Activated CD8-positive, alpha-beta T cell treated with anti-CD3 and anti-CD28 coated beads for 36 hours (primary cell): ENCODE results near the gene COA6. TPM values are rescaled to one million over a fixed set of nuclear protein-coding genes. Genes with fewer than 3 reads are reported as not detected.
"Not testable (repeated sequence)": the region's sequence is repeated elsewhere in the genome, so short reads cannot be mapped to it uniquely, and the experiment has no call there.

ENCODE experiments used
- ATAC-seq: fragments of 200-7000 bp; cut with Tn5 transposase; one replicate; pipeline ENCODE4 v1.10.0; 2021; ENCODE audit warnings: mild to moderate bottlenecking, moderate library complexity
- CTCF ChIA-PET: fragments of 350-600 bp; sonication (Branson Sonifier 250); formaldehyde crosslinking; loops from one replicate; lab custom pipeline; 2021; ENCODE audit warnings: antibody characterized with exemption; lab: Charles Lee
- POLR2A ChIA-PET: fragments of 350-600 bp; sonication (Branson Sonifier 250); formaldehyde crosslinking; loops from one replicate; lab custom pipeline; 2021; ENCODE audit warnings: antibody characterized with exemption; lab: Charles Lee
- DNase-seq: peaks from one replicate; pipeline ENCODE4 v3.0.0-alpha.2; 2020
- H3K27ac Mint-ChIP-seq: one replicate; pipeline ENCODE4 v1.8.0; 2021; ENCODE audit warnings: mild to moderate bottlenecking, mixed read lengths
- H3K27me3 Mint-ChIP-seq: one replicate; pipeline ENCODE4 v1.8.0; 2021; ENCODE audit warnings: mixed read lengths
- H3K36me3 Mint-ChIP-seq: one replicate; pipeline ENCODE4 v1.8.0; 2021; ENCODE audit warnings: low read depth, mixed read lengths
- H3K4me1 Mint-ChIP-seq: one replicate; pipeline ENCODE4 v1.8.0; 2021; ENCODE audit warnings: low read depth, mixed read lengths
- H3K4me3 Mint-ChIP-seq: one replicate; pipeline ENCODE4 v1.8.0; 2021; ENCODE audit warnings: mild to moderate bottlenecking, moderate library complexity, mixed read lengths
- H3K9me3 Mint-ChIP-seq: one replicate; pipeline ENCODE4 v1.8.0; 2021; ENCODE audit warnings: mixed read lengths
- CTCF ChIP-seq: fragments of 200-600 bp; IDR thresholded peaks from one replicate; pipeline ENCODE4 v1.8.0; 2022; ENCODE audit warnings: antibody characterized with exemption, mild to moderate bottlenecking
- intact Hi-C: fragments of 100-400 bp; cut with micrococcal nuclease; formaldehyde crosslinking; loops from one replicate; pipeline ENCODE4 v1.10.0; 2022
- total RNA-seq, 2 experiments: library from RNA; stranded (reverse); gene quantifications; one replicate each; pipeline ENCODE4 v1.2.3, GENCODE V29; 2021

COA6 gene
- total RNA-seq, 2 experiments from 2014 or later = 59.8 to 61.8 TPM

- ChIA-PET CTCF (interaction anchor here (1.0 to 2.5 kb wide), 6 partner anchors 9 to 62 kb away, joined by 3 to 10 read pairs (median 4); no protein-coding TSS in a partner anchor), POLR2A (interaction anchor here (0.6 to 1.8 kb wide), 2 partner anchors 14 kb away, joined by 3 to 9 read pairs; no protein-coding TSS in a partner anchor)
- TF ChIP-seq CTCF = no peak
- DNase-seq (no peak), ATAC-seq (no peak)
- intact Hi-C loops = no loop called here
- peaks cover 38% of the 10 kb centered on the region for H3K4me1 Mint-ChIP-seq
- H3K9me3 Mint-ChIP-seq = no peaks in the 10 kb centered on the region
- peaks cover 23% of the 10 kb centered on the region for H3K36me3 Mint-ChIP-seq
- H3K27ac Mint-ChIP-seq = peak overlapping the region; percentile 99
- H3K4me3 Mint-ChIP-seq = peak overlapping the region; percentile 98
- H3K27me3 Mint-ChIP-seq = no peaks in the 10 kb centered on the region
Observed at GRCh38 chr1:234372011-234372757, 1.1 kb upstream of the COA6 start.

- peaks cover 41% of the 10 kb centered on the region for H3K4me1 Mint-ChIP-seq
- DNase-seq (no peak), ATAC-seq (peak; percentile 18)
- H3K27ac Mint-ChIP-seq = peak overlapping the region; percentile 99
- no peaks in the 10 kb centered on the region for H3K9me3 Mint-ChIP-seq
- H3K27me3 Mint-ChIP-seq = no peaks in the 10 kb centered on the region
- ChIA-PET POLR2A (interaction anchor here (0.6 to 3.3 kb wide), 13 partner anchors 11 to 105 kb away, joined by 3 to 10 read pairs (median 4); partner anchors contain the start of gene TARBP1), CTCF (interaction anchor here (0.8 to 2.1 kb wide), 5 partner anchors 16 to 162 kb away, joined by 3 to 6 read pairs (median 3); no protein-coding TSS in a partner anchor)
- peaks cover 39% of the 10 kb centered on the region for H3K36me3 Mint-ChIP-seq
- intact Hi-C loops = no loop called here
- TF ChIP-seq CTCF = no peak
- H3K4me3 Mint-ChIP-seq = peak overlapping the region; percentile 98
Observed at GRCh38 chr1:234373959-234374254, 651 bp downstream of the COA6 start.

GRCh38 chr1:234375672-234376071 lies 2.4 kb downstream of the COA6 start:
- ATAC-seq (no peak), DNase-seq (no peak)
- CTCF ChIA-PET = interaction anchor here (0.6 to 2.1 kb wide), 2 partner anchors 48 to 66 kb away, joined by 3 to 6 read pairs; no protein-coding TSS in a partner anchor
- peaks cover 55% of the 10 kb centered on the region for H3K36me3 Mint-ChIP-seq
- H3K27ac Mint-ChIP-seq = no peak overlapping the region
- H3K4me3 Mint-ChIP-seq = no peak overlapping the region
- no peaks in the 10 kb centered on the region for H3K9me3 Mint-ChIP-seq
- H3K27me3 Mint-ChIP-seq = no peaks in the 10 kb centered on the region
- TF ChIP-seq CTCF = no peak
- POLR2A ChIA-PET = interaction anchor here (1.7 to 3.3 kb wide), 2 partner anchors 12 to 102 kb away, joined by 5 to 10 read pairs; partner anchors contain the start of gene TARBP1
- intact Hi-C loops = no loop called here
- peaks cover 45% of the 10 kb centered on the region for H3K4me1 Mint-ChIP-seq

- POLR2A ChIA-PET = interaction anchor here (0.6 kb wide), 1 partner anchor 13 kb away, joined by 4 read pairs; no protein-coding TSS in a partner anchor
- H3K4me3 Mint-ChIP-seq, intact Hi-C loops, H3K9me3 Mint-ChIP-seq, CTCF ChIA-PET, DNase-seq, ATAC-seq, H3K27me3 Mint-ChIP-seq, H3K27ac Mint-ChIP-seq: not testable (repeated sequence)
- peaks cover 64% of the 10 kb centered on the region for H3K36me3 Mint-ChIP-seq
- H3K4me1 Mint-ChIP-seq = peaks cover 32% of the 10 kb centered on the region
Observed at GRCh38 chr1:234379591-234380109, 6.4 kb downstream of the COA6 start.

- no peak for ATAC-seq
- no peak for DNase-seq
- ChIA-PET POLR2A (interaction anchor here (0.6 to 0.8 kb wide), 2 partner anchors 17 to 767 kb away, joined by 3 read pairs; no protein-coding TSS in a partner anchor), CTCF (no interaction called here)
- no peak overlapping the region for H3K27ac Mint-ChIP-seq
- H3K9me3 Mint-ChIP-seq = no peaks in the 10 kb centered on the region
- no peaks in the 10 kb centered on the region for H3K27me3 Mint-ChIP-seq
- H3K36me3 Mint-ChIP-seq = peaks cover 53% of the 10 kb centered on the region
- H3K4me3 Mint-ChIP-seq = no peak overlapping the region
- H3K4me1 Mint-ChIP-seq = peaks cover 27% of the 10 kb centered on the region
- intact Hi-C loops = no loop called here
- TF ChIP-seq CTCF = no peak
Observed at GRCh38 chr1:234381699-234382555, 8.7 kb downstream of the COA6 start.
